Breast epithelium (tissue), 4 donors: Measurements from ENCODE around the gene INCA1. TPM values are rescaled to one million over a fixed set of nuclear protein-coding genes. Genes with fewer than 3 reads are reported as not detected.
"Not testable (repeated sequence)": the region's sequence is repeated elsewhere in the genome, so short reads cannot be mapped to it uniquely, and the experiment has no call there.

Experiments
- DNase-seq, 2 donors: peaks; one replicate each; pipeline ENCODE4 v3.0.0-alpha.2; 2019; ENCODE audit warnings: low spot score in 2 of 2
- H3K27ac ChIP-seq, 2 donors: fragments of 200-600 bp; sonication (generic) in 1 of 2; one replicate each; pipeline ENCODE4 v1.5.1; 2016 to 2019; ENCODE audit warnings: mild to moderate bottlenecking in 1 of 2
- H3K27me3 ChIP-seq, 2 donors: fragments of 200-600 bp; sonication (generic) in 1 of 2; one replicate each; pipeline versions ENCODE4 v1.5.1 to v1.6.0; 2017 to 2019; ENCODE audit warnings: control low read depth in 1 of 2, mild to moderate bottlenecking in 1 of 2
- H3K36me3 ChIP-seq: fragments of 200-600 bp; one replicate; pipeline ENCODE4 v1.5.1; 2019
- H3K4me1 ChIP-seq, 2 donors: fragments of 200-600 bp; sonication (generic); one replicate each; pipeline ENCODE4 v1.5.1; 2016 to 2019; ENCODE audit warnings: control low read depth in 1 of 2
- H3K4me3 ChIP-seq, 3 donors: fragments of 200-600 bp; sonication (generic); 1 replicate in 2 of 3; 2 replicates in 1 of 3; pipeline ENCODE4 v1.5.1; 2016 to 2019; ENCODE audit warnings: mild to moderate bottlenecking in 3 of 3, moderate library complexity in 2 of 3
- H3K9me3 ChIP-seq, 2 donors: fragments of 200-600 bp; sonication (generic) in 1 of 2; one replicate each; pipeline ENCODE4 v1.5.1; 2016 to 2019; ENCODE audit warnings: control low read depth in 1 of 2
- CTCF ChIP-seq, 3 donors: fragments of 450-650 bp; IDR thresholded peaks; one replicate each; pipeline ENCODE4 v1.5.1; 2016 to 2017; ENCODE audit warnings: antibody characterized with exemption in 3 of 3, mild to moderate bottlenecking in 3 of 3, moderate library complexity in 3 of 3
- POLR2A ChIP-seq: fragments of 450-650 bp; IDR thresholded peaks from one replicate; pipeline ENCODE4 v1.6.1; 2016; ENCODE audit warnings: antibody characterized with exemption, mild to moderate bottlenecking, moderate library complexity
- POLR2AphosphoS5 ChIP-seq, 3 donors: sonication (generic); formaldehyde crosslinking; IDR thresholded peaks; one replicate each; pipeline ENCODE4 v1.6.1; 2017; ENCODE audit warnings: antibody characterized with exemption in 3 of 3
- intact Hi-C: fragments of 100-400 bp; cut with DNase I; formaldehyde crosslinking; loops from one replicate; pipeline ENCODE4 v1.15.1; 2023; ENCODE audit warnings: low total_unique reads
- total RNA-seq, 3 donors: library from RNA; depleted of rRNA; stranded (reverse); fragments of >200 nt; gene quantifications; one replicate each; pipeline ENCODE4 v1.1.0, GENCODE V29; 2016

INCA1 gene
- total RNA-seq, 3 donors from 2014 or later: 0.66 to 2.9 (median 1.9) TPM

GRCh38 chr17:5033352-5034015 is 36.2 kb upstream of the INCA1 start:
- TF ChIP-seq CTCF (IDR thresholded peaks at IDR 0.05) (no peak), POLR2A (no peak), POLR2AphosphoS5 (IDR thresholded peaks at IDR 0.05) (no peak)
- intact Hi-C loops: no loop called here
- H3K27ac ChIP-seq: no peak overlapping the region

GRCh38 chr17:5032865-5033264 is 35.5 kb upstream of the INCA1 start:
- TF ChIP-seq POLR2AphosphoS5 (IDR thresholded peaks at IDR 0.05) (no peak), CTCF (IDR thresholded peaks at IDR 0.05) (no peak), POLR2A (no peak)
- H3K4me3 ChIP-seq: no peak overlapping the region
- intact Hi-C loops: no loop called here
- H3K36me3 ChIP-seq: no peaks in the 10 kb centered on the region
- no peak overlapping the region for H3K27ac ChIP-seq
- no peak for DNase-seq
- H3K27me3 ChIP-seq: no peaks in the 10 kb centered on the region
- H3K9me3 ChIP-seq: no peaks in the 10 kb centered on the region
- H3K4me1 ChIP-seq: no peaks in the 10 kb centered on the region

More at GRCh38 chr17:5033352-5034015, 36.2 kb upstream of the INCA1 start:
- Histone ChIP-seq H3K36me3 (no peaks in the 10 kb centered on the region), H3K4me3 (no peak overlapping the region), H3K27me3 (no peaks in the 10 kb centered on the region), H3K4me1 (no peaks in the 10 kb centered on the region), H3K9me3 (no peaks in the 10 kb centered on the region)
- DNase-seq: no peak

- H3K27ac ChIP-seq: peak overlapping the region; percentile 70 to 74
- intact Hi-C loops: no loop called here
These were observed 34.2 kb upstream of the INCA1 start for GRCh38 chr17:5031365-5032082.

GRCh38 chr17:5030168-5030567 is 32.8 kb upstream of the INCA1 start:
- H3K9me3 ChIP-seq, H3K27ac ChIP-seq, H3K4me1 ChIP-seq, H3K4me3 ChIP-seq, H3K36me3 ChIP-seq, H3K27me3 ChIP-seq, intact Hi-C loops, DNase-seq: not testable (repeated sequence)

More at GRCh38 chr17:5031365-5032082, 34.2 kb upstream of the INCA1 start:
- Histone ChIP-seq H3K27me3 (no peaks in the 10 kb centered on the region), H3K4me3 (peak overlapping the region; percentile 42 to 74 (median 60)), H3K4me1 (no peaks in the 10 kb centered on the region), H3K9me3 (no peaks in the 10 kb centered on the region), H3K36me3 (no peaks in the 10 kb centered on the region)
- TF ChIP-seq POLR2AphosphoS5 (IDR thresholded peaks at IDR 0.05) (peak in 1 of 3 donors; percentile 15), POLR2A (no peak), CTCF (IDR thresholded peaks at IDR 0.05) (peak; percentile 78 to 85 (median 84))
- peak; percentile 70 to 75 for DNase-seq

- no peak for TF ChIP-seq POLR2A
- no peak for TF ChIP-seq POLR2AphosphoS5 (IDR thresholded peaks at IDR 0.05)
- no peak for TF ChIP-seq CTCF (IDR thresholded peaks at IDR 0.05)
- H3K4me3 ChIP-seq: no peak overlapping the region
- intact Hi-C loops: no loop called here
- H3K27ac ChIP-seq: no peak overlapping the region
- H3K36me3 ChIP-seq: peaks cover 5% of the 10 kb centered on the region
- H3K4me1 ChIP-seq: no peaks in the 10 kb centered on the region
- H3K27me3 ChIP-seq: no peaks in the 10 kb centered on the region
- no peaks in the 10 kb centered on the region for H3K9me3 ChIP-seq
- no peak for DNase-seq
These were observed 30.6 kb upstream of the INCA1 start for GRCh38 chr17:5027916-5028315.
